ENCODE measurements around the gene DKK3.

DKK3 gene

GRCh38 chr11:11942668-11943067 lies 65.8 kb downstream of the DKK3 start:
- no peak for DNase-seq (ENCODE audit: low spot score)

- DNase-seq (ENCODE audit: low spot score), result no peak
These were observed 67.9 kb downstream of the DKK3 start for GRCh38 chr11:11940551-11940950.

DNA sequence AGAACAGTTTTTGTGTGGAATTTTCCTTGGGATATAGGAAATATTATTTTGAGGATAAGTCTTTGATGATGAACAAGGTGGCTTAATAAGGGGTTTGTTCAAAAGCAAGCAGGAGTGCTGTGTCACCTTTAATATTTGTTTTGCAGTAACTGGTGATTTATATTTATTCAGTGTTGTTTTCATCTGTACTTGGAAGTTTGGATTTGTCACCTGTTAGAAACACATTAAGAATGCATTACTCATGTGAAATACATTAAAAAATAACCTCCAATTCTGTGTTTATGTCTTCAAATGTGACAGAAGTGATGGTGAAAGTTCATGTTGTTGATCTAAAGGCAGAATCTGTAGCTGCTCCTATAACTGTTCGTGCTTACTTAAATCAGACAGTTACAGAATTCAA lies 70.5 kb downstream of the DKK3 start:
- no peak for DNase-seq (ENCODE audit: low spot score)

GRCh38 chr11:11937433-11937832 lies 71.0 kb downstream of the DKK3 start:
- DNase-seq (ENCODE audit: low spot score), result no peak

DNA sequence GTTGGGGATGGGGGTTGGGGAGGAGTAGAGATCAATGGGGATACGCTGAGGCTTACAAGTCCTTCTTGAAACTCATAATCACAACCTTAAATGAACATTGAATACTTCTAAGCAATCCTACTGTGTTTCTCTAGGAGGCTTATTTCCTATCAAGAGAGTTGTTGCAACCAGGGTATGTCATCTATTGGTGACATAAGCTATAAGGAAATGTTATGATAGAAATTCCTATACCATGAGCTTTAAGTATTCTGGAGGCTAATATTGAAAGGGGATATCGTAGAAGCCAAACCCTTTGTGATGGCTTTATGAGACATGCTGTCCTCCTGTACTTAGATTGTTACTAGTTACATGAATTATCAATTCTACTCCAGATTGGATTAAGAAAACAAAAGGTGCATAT lies 72.9 kb downstream of the DKK3 start:
- no peak for DNase-seq (ENCODE audit: low spot score)

DNA sequence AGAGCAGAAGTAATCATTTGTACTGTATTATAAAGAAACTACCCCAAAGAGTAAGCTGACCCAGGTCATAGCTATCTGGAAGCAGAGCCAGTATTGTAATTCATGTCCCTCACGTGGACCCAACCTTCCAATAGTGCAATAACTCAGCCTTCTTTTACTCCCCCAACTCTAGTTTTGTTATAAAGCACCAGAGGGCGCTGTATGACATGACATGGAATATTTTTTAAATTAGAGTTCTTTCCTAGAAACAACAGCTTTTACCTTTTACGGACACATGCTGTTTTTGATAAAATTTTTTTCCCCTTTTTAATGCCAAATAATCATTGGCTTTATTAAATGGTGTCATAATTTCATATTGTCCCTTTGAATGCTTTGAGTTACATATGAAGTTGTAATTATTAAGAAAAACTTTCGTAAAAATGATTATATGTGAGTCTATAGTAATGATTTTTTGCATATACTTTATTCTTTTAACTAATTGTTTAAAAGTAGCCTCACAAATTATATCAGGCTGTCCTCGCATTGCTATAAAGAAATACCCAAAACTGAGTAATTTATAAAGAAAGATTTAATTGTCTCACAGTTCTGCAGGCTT lies 76.9 kb downstream of the DKK3 start:
- DNase-seq (ENCODE audit: low spot score), result peak; percentile 59

GRCh38 chr11:11929920-11930319 lies 78.5 kb downstream of the DKK3 start:
- no peak for DNase-seq (ENCODE audit: low spot score)

GRCh38 chr11:11923828-11924227 lies 84.6 kb downstream of the DKK3 start:
- DNase-seq (ENCODE audit: low spot score), result no peak

- peak; percentile 12 for DNase-seq (ENCODE audit: low spot score)
These were observed 91.4 kb downstream of the DKK3 start for GRCh38 chr11:11916981-11917399.

DNA sequence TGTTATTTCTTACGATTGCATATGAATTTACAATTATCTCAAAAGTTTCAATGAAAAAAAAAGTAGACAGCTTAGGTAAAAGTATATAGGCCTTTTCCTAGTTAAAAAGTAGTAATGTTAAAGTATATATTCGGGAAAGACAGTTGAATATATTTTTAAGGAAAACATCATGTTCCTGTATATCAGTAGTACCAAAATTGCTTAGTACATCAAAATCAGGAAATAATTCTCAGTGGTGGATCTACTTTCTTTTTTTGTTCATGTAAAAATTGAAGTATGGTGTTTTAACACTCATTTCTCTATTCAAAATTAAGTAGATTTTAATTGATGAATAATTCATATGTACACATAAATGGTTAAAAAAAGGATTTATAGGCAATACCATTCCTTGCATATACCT lies 92.8 kb downstream of the DKK3 start:
- DNase-seq (ENCODE audit: low spot score), result no peak

- DNase-seq (ENCODE audit: low spot score), result no peak
These were observed 95.0 kb downstream of the DKK3 start for GRCh38 chr11:11913395-11913794.
